ENCODE results near the gene ZNF254.
"Not testable (repeated sequence)": the region's sequence is repeated elsewhere in the genome, so short reads cannot be mapped to it uniquely, and the experiment has no call there.

- not testable (repeated sequence) for TF ChIP-seq CTCF, POLR2A (IDR thresholded peaks at IDR 0.05)
Measured at GRCh38 chr19:24041326-24041725, 45.7 kb upstream of the ZNF254 start.
